ENCODE results near the gene SH2D4B. TPM values are rescaled to one million over a fixed set of nuclear protein-coding genes. Genes with fewer than 3 reads are reported as not detected.

Gene SH2D4B
- total RNA-seq, 1 experiment from 2014 or later, result 0.24 TPM

DNA sequence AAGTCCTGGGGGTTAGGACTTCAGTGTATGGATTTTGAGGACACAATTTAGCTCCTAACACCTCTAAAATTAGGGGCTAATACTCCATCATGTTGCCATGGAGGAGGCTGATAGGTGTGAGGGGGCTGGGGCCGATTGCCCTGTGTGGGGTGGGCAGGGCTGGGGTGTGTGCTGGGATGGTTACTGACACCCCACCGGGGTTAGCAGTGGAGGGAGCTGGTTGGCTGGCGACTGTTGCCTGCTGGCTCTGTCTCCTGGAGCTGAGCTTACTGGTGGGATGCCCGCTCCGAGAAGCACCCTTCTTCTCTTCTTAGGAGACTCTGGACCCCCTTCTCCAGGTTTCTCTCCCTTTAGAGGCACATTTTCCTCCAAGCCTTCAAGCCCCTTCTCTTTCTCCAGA, 22.2 kb upstream of the SH2D4B start:
- H3K4me2 ChIP-seq, result no peak overlapping the region
- H3K9me2 ChIP-seq (ENCODE audit: insufficient read depth), result no peaks in the 10 kb centered on the region
- no peaks in the 10 kb centered on the region for H3K9me3 ChIP-seq (ENCODE audit: insufficient read depth, low read depth)
- no peak for DNase-seq
- no peaks in the 10 kb centered on the region for H3K27me3 ChIP-seq (ENCODE audit: insufficient read depth, low read depth)
- peaks cover 30% of the 10 kb centered on the region for H3K79me2 ChIP-seq (ENCODE audit: low read depth)
- H4K20me1 ChIP-seq (ENCODE audit: insufficient read depth), result no peaks in the 10 kb centered on the region
- no peak overlapping the region for H3K4me3 ChIP-seq
- no TSS peak for BruUV-seq (replicated peaks)
- TF ChIP-seq EZH2 (IDR thresholded peaks at IDR 0.05; ENCODE audit: low read depth), result no peak
- TF ChIP-seq, protein P1, sequence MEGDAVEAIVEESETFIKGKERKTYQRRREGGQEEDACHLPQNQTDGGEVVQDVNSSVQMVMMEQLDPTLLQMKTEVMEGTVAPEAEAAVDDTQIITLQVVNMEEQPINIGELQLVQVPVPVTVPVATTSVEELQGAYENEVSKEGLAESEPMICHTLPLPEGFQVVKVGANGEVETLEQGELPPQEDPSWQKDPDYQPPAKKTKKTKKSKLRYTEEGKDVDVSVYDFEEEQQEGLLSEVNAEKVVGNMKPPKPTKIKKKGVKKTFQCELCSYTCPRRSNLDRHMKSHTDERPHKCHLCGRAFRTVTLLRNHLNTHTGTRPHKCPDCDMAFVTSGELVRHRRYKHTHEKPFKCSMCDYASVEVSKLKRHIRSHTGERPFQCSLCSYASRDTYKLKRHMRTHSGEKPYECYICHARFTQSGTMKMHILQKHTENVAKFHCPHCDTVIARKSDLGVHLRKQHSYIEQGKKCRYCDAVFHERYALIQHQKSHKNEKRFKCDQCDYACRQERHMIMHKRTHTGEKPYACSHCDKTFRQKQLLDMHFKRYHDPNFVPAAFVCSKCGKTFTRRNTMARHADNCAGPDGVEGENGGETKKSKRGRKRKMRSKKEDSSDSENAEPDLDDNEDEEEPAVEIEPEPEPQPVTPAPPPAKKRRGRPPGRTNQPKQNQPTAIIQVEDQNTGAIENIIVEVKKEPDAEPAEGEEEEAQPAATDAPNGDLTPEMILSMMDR (conservative IDR thresholded peaks at IDR 0.05), result no peak
- H3K4me1 ChIP-seq (replicated peaks; ENCODE audit: insufficient read depth), result peaks cover 23% of the 10 kb centered on the region
- ChIA-PET POLR2A (ENCODE audit: unreplicated experiment) (no interaction called here), CTCF (no interaction called here)
- peaks cover 61% of the 10 kb centered on the region for H3K36me3 ChIP-seq (ENCODE audit: low read depth)
- no peak overlapping the region for H3K27ac ChIP-seq
- no peak overlapping the region for H2AFZ ChIP-seq
- H3F3A ChIP-seq (ENCODE audit: insufficient read depth, low read depth), result peaks cover 70% of the 10 kb centered on the region; the same call in 1 of the 2 replicates
- intact Hi-C loops (cut with micrococcal nuclease; ENCODE audit: unreplicated experiment), result no loop called here

DNA sequence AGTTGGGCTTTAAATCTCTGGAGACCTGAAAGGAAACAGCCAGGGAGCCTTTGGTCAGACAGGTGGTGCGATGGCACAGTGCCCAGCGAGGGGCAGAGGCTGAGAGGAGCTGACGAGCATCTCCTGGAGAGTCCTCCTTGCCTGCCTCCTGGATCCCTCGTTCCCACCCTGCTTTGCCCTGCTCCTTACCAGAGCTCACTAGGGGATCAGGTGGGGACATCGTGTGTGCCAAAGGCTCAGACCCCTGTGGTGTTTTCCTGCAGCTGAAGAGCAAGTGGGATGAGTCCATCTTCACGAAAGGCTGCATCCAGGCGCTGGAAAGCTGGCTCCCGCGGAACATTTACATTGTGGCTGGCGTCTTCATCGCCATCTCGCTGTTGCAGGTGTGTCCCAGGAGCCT, 21.8 kb upstream of the SH2D4B start:
- Histone ChIP-seq H3K36me3 (ENCODE audit: low read depth) (peaks cover 63% of the 10 kb centered on the region), H3K4me2 (no peak overlapping the region), H4K20me1 (ENCODE audit: insufficient read depth) (no peaks in the 10 kb centered on the region), H2AFZ (no peak overlapping the region), H3K4me3 (no peak overlapping the region), H3K4me1 (replicated peaks; ENCODE audit: insufficient read depth) (peaks cover 19% of the 10 kb centered on the region), H3K27ac (no peak overlapping the region), H3K79me2 (ENCODE audit: low read depth) (peaks cover 26% of the 10 kb centered on the region), H3K9me3 (ENCODE audit: insufficient read depth, low read depth) (no peaks in the 10 kb centered on the region), H3K27me3 (ENCODE audit: insufficient read depth, low read depth) (no peaks in the 10 kb centered on the region), H3K9me2 (ENCODE audit: insufficient read depth) (no peaks in the 10 kb centered on the region), H3F3A (ENCODE audit: insufficient read depth, low read depth) (peaks cover 71% of the 10 kb centered on the region; the same call in 1 of the 2 replicates)
- CTCF ChIA-PET, result no interaction called here
- TF ChIP-seq, protein P1 (conservative IDR thresholded peaks at IDR 0.05), result no peak
- no peak for TF ChIP-seq EZH2 (IDR thresholded peaks at IDR 0.05; ENCODE audit: low read depth)
- BruUV-seq (replicated peaks), result no TSS peak
- POLR2A ChIA-PET (ENCODE audit: unreplicated experiment), result no interaction called here
- DNase-seq, result no peak
- intact Hi-C loops (cut with micrococcal nuclease; ENCODE audit: unreplicated experiment), result no loop called here

DNA sequence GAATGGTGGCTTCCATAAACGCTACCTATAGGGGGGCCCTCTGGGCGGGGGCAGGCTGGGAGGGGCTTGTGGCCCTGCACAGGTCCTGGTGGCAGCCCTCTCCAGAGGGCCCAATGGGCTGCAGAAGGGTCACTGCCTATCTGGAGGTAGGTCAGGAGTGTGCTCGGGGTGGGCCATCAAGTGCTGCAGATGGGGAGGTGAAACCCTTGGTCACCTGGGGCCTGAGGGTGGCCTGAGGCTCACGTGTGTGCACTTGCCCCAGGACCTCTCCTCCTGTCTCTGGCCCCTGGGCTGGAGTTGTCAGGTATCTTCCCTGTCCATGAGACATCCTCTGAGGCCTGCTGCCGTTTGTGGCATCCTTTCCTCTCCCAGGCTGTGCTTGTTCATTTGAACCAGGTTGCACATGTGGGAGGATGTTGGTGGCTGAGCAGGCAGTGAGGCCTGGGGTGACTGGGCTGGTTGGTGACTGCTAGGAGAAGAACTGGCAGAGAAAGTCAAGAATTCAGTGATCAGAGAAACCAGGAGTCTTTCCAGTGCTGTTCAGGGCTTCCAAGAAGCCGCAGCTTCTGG, 21.1 kb upstream of the SH2D4B start:
- BruUV-seq (replicated peaks), result no TSS peak
- H2AFZ ChIP-seq, result no peak overlapping the region
- no peaks in the 10 kb centered on the region for H3K9me2 ChIP-seq (ENCODE audit: insufficient read depth)
- ChIA-PET POLR2A (ENCODE audit: unreplicated experiment) (no interaction called here), CTCF (no interaction called here)
- H3F3A ChIP-seq (ENCODE audit: insufficient read depth, low read depth), result peaks cover 72% of the 10 kb centered on the region
- H4K20me1 ChIP-seq (ENCODE audit: insufficient read depth), result no peaks in the 10 kb centered on the region
- TF ChIP-seq, protein P1 (conservative IDR thresholded peaks at IDR 0.05), result no peak
- no peak for TF ChIP-seq EZH2 (IDR thresholded peaks at IDR 0.05; ENCODE audit: low read depth)
- H3K9me3 ChIP-seq (ENCODE audit: insufficient read depth, low read depth), result no peaks in the 10 kb centered on the region
- H3K27ac ChIP-seq, result no peak overlapping the region
- intact Hi-C loops (cut with micrococcal nuclease; ENCODE audit: unreplicated experiment), result no loop called here
- no peak for DNase-seq
- H3K4me2 ChIP-seq, result no peak overlapping the region
- no peaks in the 10 kb centered on the region for H3K27me3 ChIP-seq (ENCODE audit: insufficient read depth, low read depth)
- no peak overlapping the region for H3K4me3 ChIP-seq
- H3K4me1 ChIP-seq (replicated peaks; ENCODE audit: insufficient read depth), result peaks cover 13% of the 10 kb centered on the region
- peaks cover 60% of the 10 kb centered on the region for H3K36me3 ChIP-seq (ENCODE audit: low read depth)
- peaks cover 20% of the 10 kb centered on the region; the same call in 1 of the 2 replicates for H3K79me2 ChIP-seq (ENCODE audit: low read depth)

Data from PC-9 (cell line).